ENCODE results near the gene OR10H5.

- TF ChIP-seq, protein P1, sequence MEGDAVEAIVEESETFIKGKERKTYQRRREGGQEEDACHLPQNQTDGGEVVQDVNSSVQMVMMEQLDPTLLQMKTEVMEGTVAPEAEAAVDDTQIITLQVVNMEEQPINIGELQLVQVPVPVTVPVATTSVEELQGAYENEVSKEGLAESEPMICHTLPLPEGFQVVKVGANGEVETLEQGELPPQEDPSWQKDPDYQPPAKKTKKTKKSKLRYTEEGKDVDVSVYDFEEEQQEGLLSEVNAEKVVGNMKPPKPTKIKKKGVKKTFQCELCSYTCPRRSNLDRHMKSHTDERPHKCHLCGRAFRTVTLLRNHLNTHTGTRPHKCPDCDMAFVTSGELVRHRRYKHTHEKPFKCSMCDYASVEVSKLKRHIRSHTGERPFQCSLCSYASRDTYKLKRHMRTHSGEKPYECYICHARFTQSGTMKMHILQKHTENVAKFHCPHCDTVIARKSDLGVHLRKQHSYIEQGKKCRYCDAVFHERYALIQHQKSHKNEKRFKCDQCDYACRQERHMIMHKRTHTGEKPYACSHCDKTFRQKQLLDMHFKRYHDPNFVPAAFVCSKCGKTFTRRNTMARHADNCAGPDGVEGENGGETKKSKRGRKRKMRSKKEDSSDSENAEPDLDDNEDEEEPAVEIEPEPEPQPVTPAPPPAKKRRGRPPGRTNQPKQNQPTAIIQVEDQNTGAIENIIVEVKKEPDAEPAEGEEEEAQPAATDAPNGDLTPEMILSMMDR (conservative IDR thresholded peaks at IDR 0.05; ENCODE audit: low read length): no peak
- no peak for TF ChIP-seq EZH2phosphoT487 (IDR thresholded peaks at IDR 0.05; ENCODE audit: borderline replicate concordance, low read depth, low read length)
Observed at GRCh38 chr19:15837221-15837731, 49.8 kb downstream of the OR10H5 start.

All from OCI-LY7 (cell line).